ENCODE measurements around the gene LTN1.
"Not testable (repeated sequence)": the region's sequence is repeated elsewhere in the genome, so short reads cannot be mapped to it uniquely, and the experiment has no call there.

Gene LTN1, protein sequence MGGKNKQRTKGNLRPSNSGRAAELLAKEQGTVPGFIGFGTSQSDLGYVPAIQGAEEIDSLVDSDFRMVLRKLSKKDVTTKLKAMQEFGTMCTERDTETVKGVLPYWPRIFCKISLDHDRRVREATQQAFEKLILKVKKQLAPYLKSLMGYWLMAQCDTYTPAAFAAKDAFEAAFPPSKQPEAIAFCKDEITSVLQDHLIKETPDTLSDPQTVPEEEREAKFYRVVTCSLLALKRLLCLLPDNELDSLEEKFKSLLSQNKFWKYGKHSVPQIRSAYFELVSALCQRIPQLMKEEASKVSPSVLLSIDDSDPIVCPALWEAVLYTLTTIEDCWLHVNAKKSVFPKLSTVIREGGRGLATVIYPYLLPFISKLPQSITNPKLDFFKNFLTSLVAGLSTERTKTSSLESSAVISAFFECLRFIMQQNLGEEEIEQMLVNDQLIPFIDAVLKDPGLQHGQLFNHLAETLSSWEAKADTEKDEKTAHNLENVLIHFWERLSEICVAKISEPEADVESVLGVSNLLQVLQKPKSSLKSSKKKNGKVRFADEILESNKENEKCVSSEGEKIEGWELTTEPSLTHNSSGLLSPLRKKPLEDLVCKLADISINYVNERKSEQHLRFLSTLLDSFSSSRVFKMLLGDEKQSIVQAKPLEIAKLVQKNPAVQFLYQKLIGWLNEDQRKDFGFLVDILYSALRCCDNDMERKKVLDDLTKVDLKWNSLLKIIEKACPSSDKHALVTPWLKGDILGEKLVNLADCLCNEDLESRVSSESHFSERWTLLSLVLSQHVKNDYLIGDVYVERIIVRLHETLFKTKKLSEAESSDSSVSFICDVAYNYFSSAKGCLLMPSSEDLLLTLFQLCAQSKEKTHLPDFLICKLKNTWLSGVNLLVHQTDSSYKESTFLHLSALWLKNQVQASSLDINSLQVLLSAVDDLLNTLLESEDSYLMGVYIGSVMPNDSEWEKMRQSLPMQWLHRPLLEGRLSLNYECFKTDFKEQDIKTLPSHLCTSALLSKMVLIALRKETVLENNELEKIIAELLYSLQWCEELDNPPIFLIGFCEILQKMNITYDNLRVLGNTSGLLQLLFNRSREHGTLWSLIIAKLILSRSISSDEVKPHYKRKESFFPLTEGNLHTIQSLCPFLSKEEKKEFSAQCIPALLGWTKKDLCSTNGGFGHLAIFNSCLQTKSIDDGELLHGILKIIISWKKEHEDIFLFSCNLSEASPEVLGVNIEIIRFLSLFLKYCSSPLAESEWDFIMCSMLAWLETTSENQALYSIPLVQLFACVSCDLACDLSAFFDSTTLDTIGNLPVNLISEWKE (N-terminal part only)

GRCh38 chr21:28992526-28993292, at the start of gene LTN1:
Gene LTN1, minus strand, starts transcription at chr21:28992877. Its CDS starts 72 bp downstream, at chr21:28992805.
- peak; percentile 99 for DNase-seq

DNA sequence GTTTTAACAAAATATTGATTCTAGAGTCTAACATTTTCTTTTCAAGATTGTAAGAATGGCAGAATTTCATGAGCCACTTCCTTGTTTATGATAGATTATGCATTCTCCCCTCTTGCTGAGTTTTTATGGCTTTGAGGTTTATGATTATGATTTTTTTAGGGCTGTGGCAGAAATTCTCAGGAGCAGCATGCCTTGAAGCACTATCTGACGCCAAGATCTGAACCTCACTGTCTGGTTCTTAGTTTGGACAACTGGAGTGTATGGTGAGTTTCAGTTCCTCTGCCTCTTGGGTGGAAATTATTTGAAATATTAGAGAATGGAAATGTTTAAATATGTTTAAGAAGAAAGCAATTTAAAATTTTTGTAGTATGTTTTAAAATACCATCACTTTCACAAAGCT, 42.0 kb upstream of the LTN1 start:
- no peak for DNase-seq

DNA sequence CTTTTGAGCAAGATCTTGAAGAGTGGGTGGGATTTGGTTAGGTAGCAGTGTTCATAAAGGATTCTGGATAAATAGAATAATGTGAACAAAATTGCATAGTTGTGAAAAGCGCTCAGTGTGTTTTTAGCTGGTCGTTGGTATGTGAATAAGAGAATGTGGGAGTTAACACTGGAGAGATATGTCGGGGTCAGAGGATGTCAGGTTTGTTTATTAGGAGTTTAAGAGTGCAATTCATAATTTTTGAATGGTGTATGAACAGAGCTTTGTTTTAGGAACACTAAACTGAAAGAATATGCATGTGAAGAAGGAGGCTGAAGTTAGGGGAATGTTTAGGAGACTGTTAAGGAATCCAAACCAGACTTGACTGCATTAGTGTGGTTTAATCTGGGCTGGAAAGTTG, 41.2 kb upstream of the LTN1 start:
- DNase-seq: no peak

DNA sequence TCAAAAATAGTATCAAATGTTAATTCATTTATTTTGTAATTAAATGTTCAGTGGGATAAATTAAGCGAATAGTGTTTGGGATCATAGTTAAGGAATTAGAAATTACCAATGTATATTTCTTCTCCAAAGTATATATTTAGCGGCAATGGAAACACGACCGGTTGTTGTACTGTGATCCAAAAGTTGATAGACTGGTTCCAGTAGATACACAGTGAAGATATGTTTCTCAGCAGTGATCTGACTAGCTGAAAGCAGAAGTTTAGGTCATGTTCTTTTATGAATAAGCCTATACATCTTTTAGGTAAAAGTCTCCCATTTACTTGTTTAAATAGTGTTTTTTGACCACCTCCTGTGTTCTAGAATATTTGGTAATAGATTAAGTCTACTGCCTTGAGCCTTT, 40.6 kb upstream of the LTN1 start:
- no peak for DNase-seq

GRCh38 chr21:29030909-29031308, 38.2 kb upstream of the LTN1 start:
- DNase-seq: no peak

DNA sequence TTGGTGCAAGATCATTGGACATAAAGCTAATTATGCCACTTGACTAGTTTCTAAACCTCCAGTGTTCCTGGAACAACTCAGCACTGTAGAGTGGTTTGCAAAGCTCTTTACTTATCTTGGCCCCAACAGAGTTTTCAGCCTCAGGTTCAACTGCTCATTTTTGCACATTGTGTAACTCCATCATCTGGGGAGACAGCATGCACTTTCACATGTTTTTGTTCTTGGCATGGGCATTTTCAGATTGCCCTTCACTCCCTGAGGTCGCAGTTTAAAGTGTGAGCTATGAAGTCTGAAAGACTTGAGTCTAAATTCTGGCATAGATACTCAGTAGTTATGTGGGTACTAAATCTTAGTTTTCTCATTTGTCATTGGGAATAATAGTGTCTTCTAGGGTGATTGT, 36.8 kb upstream of the LTN1 start:
- DNase-seq: no peak

- DNase-seq: no peak
Measured at GRCh38 chr21:29025328-29025713, 32.6 kb upstream of the LTN1 start.

DNA sequence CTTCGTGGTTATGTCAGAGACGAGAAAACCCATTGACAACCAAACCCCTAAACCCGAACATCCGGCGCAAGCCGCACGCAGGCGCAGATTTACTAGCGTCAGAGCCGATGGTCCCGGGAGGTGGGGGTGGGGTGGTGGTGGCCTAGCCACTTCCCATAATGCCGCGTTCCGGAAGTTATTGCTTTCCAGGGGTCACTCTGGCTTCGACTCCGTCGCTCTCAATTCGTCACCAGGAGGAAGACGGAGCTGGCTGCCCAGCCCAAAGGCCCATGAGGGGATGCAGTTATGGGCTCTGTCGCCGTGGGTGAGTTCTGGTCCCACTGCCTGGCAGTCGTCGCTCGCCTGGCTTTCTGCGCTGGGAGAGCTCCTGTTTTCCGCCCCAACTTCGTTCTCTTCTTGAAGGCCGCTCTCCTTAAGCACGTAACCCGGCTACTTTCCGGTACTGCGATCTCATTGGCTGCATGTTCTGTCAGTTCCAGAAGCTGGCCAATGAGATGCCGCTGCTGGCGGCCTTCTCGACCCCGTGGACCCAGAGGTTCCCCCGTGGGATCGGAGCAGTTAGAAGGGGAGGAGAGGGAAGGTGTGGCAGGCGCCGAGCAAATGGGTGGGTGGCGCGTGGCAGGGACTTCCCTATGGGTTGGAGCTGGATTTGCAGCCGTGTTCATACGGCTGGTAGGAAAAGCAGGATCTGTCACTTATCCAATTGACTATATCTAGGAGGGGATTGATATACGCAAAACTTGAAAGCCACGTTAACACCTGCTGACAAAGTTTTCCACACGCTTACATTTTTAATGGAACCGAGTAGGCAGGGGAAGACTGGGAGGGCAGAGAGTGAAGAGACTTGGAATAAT, 32.0 kb upstream of the LTN1 start, which contains the start of gene USP16:
Gene USP16, plus strand, starts transcription at position 195 of the 854 bp plus-strand sequence. CDS start 3,246 bp downstream, outside the sequence.
- DNase-seq: peak; percentile 94

DNA sequence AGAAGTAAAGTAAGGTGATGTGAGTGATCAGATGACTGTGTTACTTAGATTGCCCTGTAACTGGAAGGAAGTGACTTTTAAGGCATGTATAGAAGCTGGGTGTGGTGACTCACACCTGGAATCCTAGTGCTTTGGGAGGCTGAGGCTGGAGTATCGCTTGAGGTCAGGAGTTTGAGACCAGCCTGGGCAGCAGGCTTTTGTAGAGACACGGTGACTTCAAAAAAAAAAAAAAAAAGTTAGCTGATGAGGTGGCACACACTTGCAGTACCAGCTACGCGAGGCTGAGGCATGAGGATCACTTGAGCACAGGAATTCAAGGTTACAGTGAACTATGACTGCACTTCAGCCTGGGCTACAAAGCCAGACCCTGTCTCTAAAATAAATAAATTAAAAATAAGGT, 29.5 kb upstream of the LTN1 start:
- peak; percentile 14 for DNase-seq

DNA sequence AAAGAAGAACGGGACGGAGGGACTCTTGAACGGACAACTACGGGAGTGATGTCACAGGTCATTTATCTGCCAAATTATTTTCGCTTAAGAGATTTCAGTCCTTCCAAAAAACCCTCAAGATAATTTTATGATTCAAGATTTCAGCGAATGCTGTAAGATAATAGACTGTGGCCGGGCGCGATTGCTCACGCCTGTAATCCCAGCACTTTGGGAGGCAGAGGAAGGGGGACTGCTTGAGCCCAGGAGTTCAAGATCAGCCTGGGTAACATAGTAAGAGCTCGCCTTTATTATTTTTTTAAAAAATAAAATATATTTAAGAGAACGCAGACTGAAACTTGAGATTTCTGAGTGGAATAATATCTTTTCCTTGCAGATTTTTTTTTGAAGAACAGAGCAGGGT, 25.9 kb upstream of the LTN1 start:
- DNase-seq: no peak

DNA sequence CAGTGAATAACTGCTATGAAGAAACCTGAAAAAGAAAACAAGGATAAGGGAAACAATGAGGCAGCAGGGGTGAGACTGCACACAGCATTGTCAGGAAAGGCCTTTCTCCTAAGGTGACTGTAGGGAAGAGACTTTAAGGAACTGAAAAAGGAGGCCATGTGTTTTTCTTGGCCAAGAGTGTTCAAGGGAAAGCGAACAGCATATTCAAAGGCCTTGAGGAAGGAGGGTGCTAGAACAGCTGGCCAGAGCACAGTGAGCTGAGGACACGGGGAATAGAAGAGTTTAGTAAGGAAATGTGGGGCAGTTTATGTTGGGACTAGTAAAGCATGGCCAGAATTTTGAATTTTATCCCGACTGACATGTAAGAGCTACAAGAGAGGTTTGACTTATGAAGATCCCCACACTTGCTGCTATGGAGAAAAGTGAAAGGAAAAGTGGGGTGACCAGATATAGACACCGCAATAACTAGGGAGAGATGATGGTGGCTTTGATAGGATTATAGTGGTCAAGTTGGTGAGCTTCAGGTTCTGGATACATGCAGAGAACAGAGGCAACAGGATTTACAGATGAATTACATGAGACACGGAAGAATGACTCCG, 25.1 kb upstream of the LTN1 start:
- DNase-seq: no peak

DNA sequence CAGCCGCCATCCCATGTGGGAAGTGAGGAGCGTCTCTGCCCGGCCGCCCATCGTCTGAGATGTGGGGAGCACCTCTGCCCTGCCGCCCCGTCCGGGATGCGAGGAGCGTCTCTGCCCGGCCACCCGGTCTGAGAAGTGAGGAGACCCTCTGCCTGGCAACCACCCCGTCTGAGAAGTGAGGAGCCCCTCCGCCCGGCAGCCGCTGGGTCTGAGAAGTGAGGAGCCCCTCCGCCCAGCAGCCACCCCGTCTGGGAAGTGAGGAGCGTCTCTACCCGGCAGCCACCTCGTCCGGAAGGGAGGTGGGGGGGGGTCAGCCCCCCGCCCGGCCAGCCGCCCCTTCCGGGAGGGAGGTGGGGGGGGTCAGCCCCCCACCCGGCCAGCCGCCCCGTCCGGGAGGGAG, 18.6 kb upstream of the LTN1 start:
- not testable (repeated sequence) for DNase-seq

- no peak for DNase-seq
Measured at GRCh38 chr21:29008367-29008766, 15.7 kb upstream of the LTN1 start.

DNA sequence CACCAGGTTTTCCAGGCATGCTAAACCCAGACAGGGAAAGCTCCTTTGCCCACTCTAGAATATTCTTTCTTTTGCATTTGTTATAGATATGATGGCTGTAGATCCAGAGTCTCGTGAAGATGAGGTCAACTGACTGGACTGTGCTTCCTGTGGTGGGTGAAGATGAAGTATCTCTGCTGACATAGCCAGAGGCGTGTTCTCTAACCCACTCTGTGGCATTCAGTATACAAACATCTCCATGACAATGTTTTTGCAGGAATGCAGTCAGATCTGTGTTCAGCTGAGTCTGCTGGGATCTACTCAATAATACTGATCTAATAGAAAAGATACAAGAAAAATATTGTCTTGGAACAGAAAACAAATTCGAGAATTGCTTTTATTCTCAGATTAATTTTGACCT, 15.1 kb upstream of the LTN1 start:
- no peak for DNase-seq

- DNase-seq: no peak
Measured at GRCh38 chr21:29007135-29007534, 14.5 kb upstream of the LTN1 start.

DNA sequence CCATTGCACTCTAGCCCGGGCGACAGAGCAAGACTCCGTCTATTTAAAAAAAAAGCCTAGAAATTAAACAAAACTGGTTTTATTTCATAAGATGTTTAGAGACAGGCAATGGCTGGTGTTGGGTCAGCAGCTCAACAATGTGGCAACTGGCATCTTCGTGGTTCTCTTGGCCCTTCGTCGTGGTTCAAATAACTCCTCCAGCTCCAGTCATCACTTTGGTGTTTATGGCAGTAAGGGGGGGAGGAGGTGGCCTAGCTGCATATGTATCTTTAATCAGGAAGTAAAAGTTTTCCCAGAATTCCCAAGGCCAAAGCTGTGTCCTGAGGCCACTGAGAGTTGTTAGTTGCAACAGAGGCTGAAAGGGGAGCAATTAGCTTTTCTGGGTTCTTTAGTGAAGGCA, 13.0 kb upstream of the LTN1 start:
- DNase-seq: no peak

DNA sequence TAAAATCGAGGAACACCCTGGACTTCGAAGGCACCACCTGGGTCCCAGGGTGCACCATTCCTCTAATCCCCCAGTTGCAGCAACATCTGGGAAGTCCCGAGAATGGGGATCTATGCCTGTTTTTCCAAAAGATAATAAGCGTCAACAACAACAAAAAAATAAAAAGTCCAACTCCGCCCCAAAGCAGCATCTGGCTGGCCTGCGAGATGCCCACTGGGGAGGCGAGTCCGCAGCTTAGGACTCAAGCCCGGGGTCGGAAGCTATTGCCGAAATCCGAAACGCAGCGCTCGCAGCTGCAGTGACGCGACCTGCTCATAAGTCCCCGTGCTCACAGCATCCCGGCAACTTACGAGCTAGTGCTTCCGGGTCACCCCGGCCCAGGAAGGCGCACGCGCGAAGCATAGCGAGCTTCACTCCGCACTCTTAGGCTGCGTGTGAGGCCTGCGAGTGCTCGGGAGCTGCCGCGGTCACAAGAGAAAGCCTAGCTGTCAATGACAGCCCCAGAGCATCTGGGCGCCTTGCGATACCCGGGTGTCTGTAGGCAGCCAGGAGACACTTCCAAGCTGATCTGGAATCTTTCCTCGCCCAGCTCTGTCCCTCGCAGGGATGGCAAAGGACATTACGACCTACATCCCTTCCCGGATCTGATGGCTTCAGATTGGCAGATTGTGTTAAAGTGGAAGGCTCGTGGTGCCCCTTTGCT, 9.9 kb upstream of the LTN1 start:
- DNase-seq: peak; percentile 97

GRCh38 chr21:28993293-28993629, 584 bp upstream of the LTN1 start:
- DNase-seq: no peak

DNA sequence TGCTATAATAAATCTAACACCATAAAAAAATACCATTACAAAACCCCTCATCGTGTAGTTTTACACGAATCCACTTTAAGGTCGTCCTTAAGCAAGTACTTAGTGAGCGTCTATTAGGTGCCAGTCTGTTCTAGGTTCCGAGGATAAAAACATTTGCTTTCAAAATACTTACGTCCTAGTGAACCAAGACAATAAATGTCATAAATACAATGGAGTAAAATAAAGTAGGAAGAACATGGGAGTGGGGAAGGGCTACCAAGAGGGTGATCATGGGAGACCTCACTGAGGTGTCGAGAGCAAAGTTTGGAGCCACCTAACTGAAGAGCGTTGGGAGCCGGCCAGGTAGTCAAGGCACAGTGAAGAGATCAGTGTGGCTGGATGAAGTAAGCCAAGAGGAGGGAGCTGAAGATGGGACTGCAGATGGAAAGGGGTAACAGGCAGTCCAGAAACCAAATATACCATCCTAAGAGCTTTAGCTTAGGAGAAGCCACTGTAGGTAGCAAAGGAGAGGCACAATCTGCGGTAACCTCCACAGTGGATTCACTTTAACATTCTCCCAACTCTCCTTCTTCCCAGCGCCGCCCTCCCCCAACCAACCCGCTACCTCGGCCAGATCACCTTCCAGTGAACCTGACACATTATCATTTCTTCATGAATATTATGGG, 684 bp downstream of the LTN1 start:
- DNase-seq: no peak

GRCh38 chr21:28988146-28988545, 4.5 kb downstream of the LTN1 start:
- DNase-seq: not testable (repeated sequence)

Data from CD4-positive, alpha-beta T cell treated with Interferon gamma for 1 hour (primary cell).